Endodermal cell (in vitro differentiated cells): ENCODE data around the gene STX19. TPM values are rescaled to one million over a fixed set of nuclear protein-coding genes. Genes with fewer than 3 reads are reported as not detected.

Source experiments
- DNase-seq: peaks from one replicate; pipeline ENCODE4 v3.0.0-alpha.2; 2017
- H3K27ac ChIP-seq: 2 replicates; pipeline ENCODE4 v1.5.1; 2013; ENCODE audit warnings: mild to moderate bottlenecking, low read depth, low read length, moderate library complexity
- H3K27me3 ChIP-seq: 2 replicates; pipeline ENCODE4 v1.6.1; 2013; ENCODE audit warnings: mild to moderate bottlenecking, low read length, moderate library complexity; ENCODE audit not compliant: insufficient read depth, control insufficient read depth, poor library complexity, severe bottlenecking
- H3K36me3 ChIP-seq: 2 replicates; pipeline ENCODE4 v1.7.0; 2013; ENCODE audit warnings: mild to moderate bottlenecking, low read length, moderate library complexity; ENCODE audit not compliant: control insufficient read depth, insufficient read depth
- H3K4me1 ChIP-seq: one replicate; pipeline ENCODE4 v1.7.0; 2013; ENCODE audit warnings: low read length; ENCODE audit not compliant: control insufficient read depth, insufficient read depth
- H3K4me3 ChIP-seq: 2 replicates; pipeline ENCODE4 v1.5.1; 2013; ENCODE audit warnings: mild to moderate bottlenecking, low read length, moderate library complexity
- H3K9ac ChIP-seq: 2 replicates; pipeline ENCODE4 v1.6.1; 2013; ENCODE audit warnings: mild to moderate bottlenecking, low read length, moderate library complexity; ENCODE audit not compliant: poor library complexity, severe bottlenecking; ENCODE audit errors: extremely low read depth
- H3K9me3 ChIP-seq: 2 replicates; pipeline ENCODE4 v1.6.1; 2013; ENCODE audit warnings: mild to moderate bottlenecking, low read length, moderate library complexity; ENCODE audit not compliant: control insufficient read depth
- H3K27ac Mint-ChIP-seq: 2 replicates; pipeline ENCODE4 v1.8.0; 2020; ENCODE audit warnings: mixed read lengths
- H3K27me3 Mint-ChIP-seq: 2 replicates; pipeline ENCODE4 v1.8.0; 2021; ENCODE audit warnings: mild to moderate bottlenecking, mixed read lengths; ENCODE audit not compliant: insufficient read depth
- H3K36me3 Mint-ChIP-seq: 2 replicates; pipeline ENCODE4 v1.8.0; 2020; ENCODE audit warnings: low read depth, mixed read lengths
- H3K4me1 Mint-ChIP-seq: 2 replicates; pipeline ENCODE4 v1.8.0; 2020; ENCODE audit warnings: mixed read lengths
- H3K4me3 Mint-ChIP-seq: 2 replicates; pipeline ENCODE4 v1.8.0; 2020; ENCODE audit warnings: mild to moderate bottlenecking, moderate library complexity, mixed read lengths
- H3K9me3 Mint-ChIP-seq: 2 replicates; pipeline ENCODE4 v1.8.0; 2020; ENCODE audit warnings: mild to moderate bottlenecking, mixed read lengths
- CTCF ChIP-seq: fragments of 200-600 bp; sonication (generic); conservative IDR thresholded peaks from 2 replicates; pipeline ENCODE4 v1.5.0; 2021; ENCODE audit warnings: antibody characterized with exemption, mild to moderate bottlenecking
- WGBS, 2 experiments: methylation state at CpG; one replicate each; pipeline versions ENCODE4 v1.1.5 to v1.1.7; 2013; ENCODE audit warnings: missing lambda C conversion rate in 2 of 2, mixed read lengths in 1 of 2; ENCODE audit not compliant: insufficient coverage in 1 of 2, insufficient read length in 1 of 2; 5-methylcytosine and 5-hydroxymethylcytosine counted together
- total RNA-seq, 2 donors: library from RNA; stranded (reverse); fragmentation: NEBNext Ultra II Directional in 1 of 2; extraction: Animal tissue kit (Norgen Biotek cat#: 25700) in 1 of 2; gene quantifications; 2 replicates in 1 of 2; 3 replicates in 1 of 2; pipeline ENCODE4 v1.2.1, GENCODE V29; 2021

STX19 gene
- total RNA-seq, 2 donors from 2014 or later, result not detected

GRCh38 chr3:94043285-94043684, 14.9 kb upstream of the STX19 start:
- H3K4me3 Mint-ChIP-seq, result no peak overlapping the region
- no peaks in the 10 kb centered on the region for H3K27me3 Mint-ChIP-seq
- peaks cover 57% of the 10 kb centered on the region for H3K36me3 Mint-ChIP-seq
- no peak for DNase-seq
- Histone ChIP-seq H3K27me3 (no peaks in the 10 kb centered on the region), H3K27ac (no peak overlapping the region), H3K9ac (no peak overlapping the region), H3K9me3 (peaks cover 43% of the 10 kb centered on the region), H3K36me3 (peaks cover 56% of the 10 kb centered on the region), H3K4me1 (no peaks in the 10 kb centered on the region), H3K4me3 (peak overlapping the region; percentile 53)
- TF ChIP-seq CTCF, result no peak
- 100% methylated on average over 1 of the region's 1 CpG; no CpG with 5 or more reads in 1 of the 2 experiments for WGBS, 2 experiments
- H3K4me1 Mint-ChIP-seq, result no peaks in the 10 kb centered on the region
- no peak overlapping the region for H3K27ac Mint-ChIP-seq
- peaks cover 34% of the 10 kb centered on the region for H3K9me3 Mint-ChIP-seq

- no peak overlapping the region for H3K9ac ChIP-seq
- H3K9me3 ChIP-seq, result peaks cover 6% of the 10 kb centered on the region
- no peaks in the 10 kb centered on the region for H3K4me1 ChIP-seq
- Mint-ChIP-seq H3K9me3 (no peaks in the 10 kb centered on the region), H3K4me3 (no peak overlapping the region), H3K36me3 (peaks cover 32% of the 10 kb centered on the region), H3K27ac (no peak overlapping the region), H3K4me1 (no peaks in the 10 kb centered on the region), H3K27me3 (no peaks in the 10 kb centered on the region)
- TF ChIP-seq CTCF, result peak; percentile 79
- no peak overlapping the region for H3K4me3 ChIP-seq
- H3K27ac ChIP-seq, result no peak overlapping the region
- no peak for DNase-seq
- H3K36me3 ChIP-seq, result peaks cover 41% of the 10 kb centered on the region
- 78 to 88% methylated on average over 1 to 2 of the region's 3 CpGs for WGBS, 2 experiments
- H3K27me3 ChIP-seq, result no peaks in the 10 kb centered on the region
Observed at GRCh38 chr3:94036909-94037507, 8.6 kb upstream of the STX19 start.

- Mint-ChIP-seq H3K4me1 (peaks cover 6% of the 10 kb centered on the region), H3K27me3 (no peaks in the 10 kb centered on the region), H3K27ac (no peak overlapping the region), H3K36me3 (peaks cover 8% of the 10 kb centered on the region), H3K4me3 (no peak overlapping the region), H3K9me3 (no peaks in the 10 kb centered on the region)
- TF ChIP-seq CTCF, result no peak
- no peak for DNase-seq
- Histone ChIP-seq H3K27ac (no peak overlapping the region), H3K9ac (no peak overlapping the region), H3K4me1 (no peaks in the 10 kb centered on the region), H3K9me3 (no peaks in the 10 kb centered on the region), H3K4me3 (no peak overlapping the region), H3K36me3 (peaks cover 4% of the 10 kb centered on the region), H3K27me3 (no peaks in the 10 kb centered on the region)
- WGBS, 2 experiments, result 100% methylated on average over 2 of the region's 2 CpGs
Observed at GRCh38 chr3:94026623-94027022, 1.8 kb downstream of the STX19 start.
